IPS DF 19.7 (cell line): Measurements from ENCODE around the gene JUND.

ENCODE experiments used
- DNase-seq: peaks from one replicate; pipeline ENCODE4 v3.0.0-alpha.2; 2013; ENCODE audit warnings: low read depth, low spot score

The JUND gene

DNA sequence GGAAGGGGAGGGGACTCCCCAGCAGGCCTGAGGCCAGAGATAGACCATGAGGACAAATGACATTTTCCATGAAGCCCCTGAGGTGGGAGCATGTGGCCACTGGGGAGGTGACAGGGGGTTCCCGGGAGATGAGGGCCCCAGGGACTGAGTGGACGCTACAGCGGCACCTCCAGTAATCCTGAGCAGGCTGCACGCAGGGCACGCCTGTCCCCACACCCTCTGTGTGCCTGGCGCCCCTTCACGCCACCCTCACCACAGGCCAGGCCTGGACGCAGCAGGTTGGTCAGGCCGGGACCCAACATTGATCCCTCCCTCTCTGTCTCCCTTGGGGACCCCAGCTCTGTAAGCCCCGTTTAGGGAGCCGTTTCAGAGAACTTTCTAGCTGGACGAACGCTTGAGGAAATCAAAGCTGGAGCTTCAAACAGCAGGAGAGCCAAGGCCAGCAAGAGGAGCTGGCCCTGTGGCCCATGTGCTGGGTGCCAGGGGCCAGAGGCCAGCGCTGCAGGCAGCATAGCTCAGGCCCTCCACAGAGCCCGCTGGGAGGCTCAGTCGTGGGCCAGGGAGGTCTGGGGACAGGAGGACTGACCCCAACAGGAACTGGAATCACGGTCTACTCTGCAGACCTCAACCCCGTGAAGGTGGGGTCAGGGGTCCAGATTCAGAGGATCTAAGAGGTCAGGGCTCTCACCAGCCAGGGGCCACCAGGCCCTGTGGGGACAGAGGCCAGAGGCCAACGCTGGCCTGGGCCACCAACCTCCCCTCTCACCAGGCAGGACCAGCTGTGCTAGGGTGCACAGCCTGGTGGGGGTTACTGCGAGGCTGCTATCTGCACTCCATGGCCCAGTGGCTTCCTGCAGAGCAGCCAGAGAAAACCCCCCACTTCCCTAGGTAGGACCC, 26.9 kb upstream of the JUND start:
- no peak for DNase-seq

DNA sequence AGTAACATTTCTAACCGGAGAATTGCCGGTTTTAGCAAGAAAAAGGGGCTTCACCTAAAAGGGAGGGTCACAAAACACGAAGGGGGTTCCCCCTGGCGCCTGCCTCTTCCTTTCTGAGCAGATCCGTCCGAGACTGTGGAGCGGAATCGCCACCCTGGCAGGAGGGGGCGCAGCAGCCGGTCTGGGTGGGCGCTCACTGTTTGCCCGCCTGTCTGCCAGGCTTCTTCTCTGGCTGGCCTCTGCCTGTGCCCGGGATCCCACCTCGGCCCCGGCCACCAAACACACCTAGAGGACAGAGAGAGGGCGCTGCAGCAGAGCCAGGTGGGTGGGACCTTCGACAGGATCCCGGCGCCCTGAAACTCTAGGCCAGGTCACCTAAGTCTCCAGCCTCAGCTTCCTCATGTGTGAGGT, 25.9 kb upstream of the JUND start:
- DNase-seq, result no peak

DNA sequence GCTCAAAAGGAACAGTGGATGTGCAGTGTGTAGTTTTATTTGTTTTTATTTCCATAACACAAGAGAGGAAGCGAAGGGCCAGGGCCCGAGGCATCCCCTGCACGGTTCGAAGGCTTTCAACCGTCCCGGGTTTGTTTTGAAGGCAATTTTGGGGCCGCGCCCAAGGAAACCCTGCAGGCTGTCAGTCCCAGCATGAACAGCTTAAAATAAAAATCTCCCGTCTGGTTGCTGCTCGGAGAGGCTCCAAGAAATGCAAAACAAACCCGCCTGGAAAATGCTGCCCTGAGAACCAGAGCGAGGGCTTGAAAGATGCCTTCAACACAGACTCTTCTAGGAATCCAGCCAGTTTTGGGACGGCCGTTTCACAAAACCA, 25.5 kb upstream of the JUND start:
- no peak for DNase-seq

DNA sequence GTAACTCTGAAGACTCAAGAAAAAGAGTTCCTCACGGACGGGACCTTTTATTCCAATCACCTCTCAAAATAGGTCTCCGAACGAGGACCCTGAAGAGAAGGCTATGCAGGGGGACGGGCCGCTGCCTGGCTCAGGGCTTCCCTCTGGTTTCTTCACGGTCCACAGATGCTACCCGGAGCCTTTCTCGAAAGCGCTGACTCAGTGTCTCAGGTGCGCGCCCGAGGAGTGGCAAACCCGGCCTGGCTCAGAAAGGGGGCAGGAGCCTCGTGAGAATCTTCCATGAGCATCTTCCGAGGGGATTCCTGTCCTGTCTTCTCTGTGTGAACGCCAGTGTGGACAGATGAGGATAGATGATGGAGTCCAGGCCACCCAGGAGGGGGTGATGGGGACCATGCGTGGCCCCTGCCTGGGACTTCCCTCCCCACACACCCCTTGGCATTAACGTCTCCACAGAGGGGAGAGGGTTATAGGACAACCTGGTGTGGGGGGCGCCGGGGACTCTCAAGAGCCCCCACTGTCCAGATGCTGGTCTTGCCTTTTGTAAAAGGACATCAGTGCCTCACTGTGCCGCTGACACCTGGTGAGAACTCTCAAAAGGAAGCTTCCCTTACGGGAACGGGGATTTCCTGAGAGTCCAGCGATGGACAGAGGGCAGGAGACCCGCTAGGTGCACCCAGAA, 24.9 kb upstream of the JUND start:
- no peak for DNase-seq

- DNase-seq, result no peak
These were observed 23.3 kb upstream of the JUND start for GRCh38 chr19:18304458-18305310.

DNA sequence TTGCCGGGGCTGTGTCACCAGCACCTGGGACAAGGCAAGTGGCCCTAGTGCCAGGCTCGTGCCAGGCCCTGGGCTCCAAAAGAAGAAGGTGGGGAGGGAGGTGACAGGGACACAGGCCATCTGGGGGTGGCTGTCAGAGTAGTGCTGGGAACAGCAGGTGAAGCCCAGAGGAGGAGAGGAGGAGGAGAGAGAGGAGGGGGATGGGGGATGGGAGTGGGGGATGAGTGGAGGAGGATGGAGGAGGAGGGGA, 22.7 kb upstream of the JUND start:
- DNase-seq, result no peak

DNA sequence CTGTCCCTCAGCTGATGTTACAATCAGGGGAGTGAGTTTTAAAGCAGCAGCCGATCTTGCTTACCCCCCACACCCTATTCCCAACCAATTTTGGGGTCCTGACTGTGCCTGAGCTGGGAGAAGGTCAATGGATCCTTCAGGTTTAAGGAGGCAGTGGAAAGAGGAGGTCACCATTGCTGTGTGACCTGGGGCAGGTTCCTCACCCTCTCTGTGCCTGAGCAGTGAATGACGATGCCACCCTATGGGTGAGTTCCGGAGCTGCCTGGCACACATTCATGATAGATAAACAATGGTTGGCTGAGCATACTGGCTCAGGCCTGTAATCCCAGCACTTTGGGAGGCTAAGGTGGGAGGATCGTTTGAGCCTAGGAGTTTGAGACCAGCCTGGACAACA, 20.3 kb upstream of the JUND start:
- DNase-seq, result no peak

DNA sequence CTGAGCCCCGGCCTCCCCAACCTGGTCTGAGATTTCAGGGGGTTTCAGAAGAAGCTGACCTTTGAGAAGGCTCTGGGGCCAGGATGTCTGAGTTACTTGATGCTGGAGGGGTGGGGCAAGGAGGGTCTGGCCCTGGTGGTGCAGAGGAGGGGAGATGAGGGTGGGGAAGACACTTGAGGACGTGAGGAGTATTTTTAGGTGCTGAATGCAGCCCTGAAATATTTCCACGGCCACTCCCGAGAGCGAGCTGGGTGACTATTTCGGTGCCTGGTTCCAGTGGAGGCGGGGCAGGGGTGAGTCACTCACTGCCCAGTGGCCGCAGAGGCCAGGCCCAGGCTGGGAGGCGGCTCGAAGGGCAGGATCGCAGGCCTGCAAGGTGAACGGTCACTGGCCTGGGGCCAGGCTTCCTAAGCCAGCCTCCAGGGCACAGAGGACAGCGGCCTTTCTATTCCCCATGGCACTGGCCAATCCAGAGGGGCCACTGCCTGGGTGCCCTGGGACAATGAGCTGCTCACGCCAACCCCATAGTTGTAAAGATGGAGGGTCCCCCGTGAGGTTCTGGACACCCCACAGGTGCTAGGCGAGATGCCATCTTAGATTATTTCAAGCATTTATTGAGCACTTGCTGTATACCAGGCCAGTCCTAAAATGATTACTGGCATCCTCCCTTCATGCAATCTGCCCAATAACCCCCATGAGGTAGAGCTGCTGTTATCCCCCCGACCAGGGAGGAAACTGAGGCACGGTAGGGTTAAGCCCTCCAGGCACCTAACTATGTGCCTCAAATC, 19.7 kb upstream of the JUND start:
- DNase-seq, result no peak

DNA sequence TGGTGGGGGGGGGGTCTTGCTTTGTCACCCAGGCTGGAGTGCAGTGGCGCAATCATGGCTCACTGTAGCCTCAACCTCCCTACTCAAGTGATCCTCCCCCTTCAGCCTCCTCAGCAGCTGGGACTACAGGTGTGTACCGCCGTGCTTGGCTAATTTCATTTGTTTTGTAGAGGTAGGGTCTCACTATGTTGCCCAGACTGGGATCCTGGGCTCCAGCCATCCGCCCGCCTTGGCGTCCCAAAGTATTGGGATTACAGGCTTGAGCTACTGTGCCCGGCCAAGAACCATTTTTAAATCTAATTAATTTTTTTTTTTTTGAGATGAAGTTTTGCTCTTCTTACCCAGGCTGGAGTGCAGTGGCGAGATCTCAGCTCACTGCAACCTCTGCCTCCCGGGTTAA, 18.2 kb upstream of the JUND start:
- DNase-seq, result no peak

GRCh38 chr19:18298601-18299000, 17.2 kb upstream of the JUND start:
- no peak for DNase-seq

DNA sequence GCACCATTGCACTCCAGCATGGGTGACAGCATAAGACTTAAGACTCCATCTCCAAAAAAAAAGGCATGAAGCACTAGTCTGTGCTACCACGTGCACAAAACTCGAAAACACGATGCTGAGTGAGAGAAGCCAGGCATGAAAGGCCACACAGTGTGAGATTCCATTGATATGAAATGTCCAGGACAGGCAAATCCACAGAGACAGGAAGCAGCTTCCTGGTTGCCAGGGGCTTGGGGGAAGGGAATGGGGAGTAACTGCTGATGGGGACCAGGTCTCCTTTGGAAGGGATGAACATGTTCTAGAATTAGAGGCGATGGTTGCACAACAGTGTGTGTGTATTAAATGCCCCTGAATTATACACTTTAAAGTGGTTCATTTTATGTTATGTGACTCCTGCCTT, 15.9 kb upstream of the JUND start:
- DNase-seq, result no peak

DNA sequence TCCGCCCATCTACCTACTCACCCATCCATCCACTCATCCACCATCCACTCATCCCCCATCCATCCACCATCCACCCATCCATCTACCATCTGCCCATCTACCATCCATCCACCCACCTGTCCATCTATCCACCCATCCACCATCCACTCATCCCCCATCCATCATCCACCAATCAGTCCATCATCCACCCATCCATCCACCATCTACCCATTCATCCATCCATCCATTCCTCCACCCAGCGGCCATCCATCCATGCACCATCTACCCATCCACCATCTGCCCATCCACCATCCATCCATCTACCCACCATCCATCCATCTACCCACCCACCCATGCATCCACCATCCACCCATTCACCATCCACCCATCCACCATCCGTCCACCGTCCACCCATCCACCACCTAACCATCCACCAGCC, 13.6 kb upstream of the JUND start:
- DNase-seq, result no peak

DNA sequence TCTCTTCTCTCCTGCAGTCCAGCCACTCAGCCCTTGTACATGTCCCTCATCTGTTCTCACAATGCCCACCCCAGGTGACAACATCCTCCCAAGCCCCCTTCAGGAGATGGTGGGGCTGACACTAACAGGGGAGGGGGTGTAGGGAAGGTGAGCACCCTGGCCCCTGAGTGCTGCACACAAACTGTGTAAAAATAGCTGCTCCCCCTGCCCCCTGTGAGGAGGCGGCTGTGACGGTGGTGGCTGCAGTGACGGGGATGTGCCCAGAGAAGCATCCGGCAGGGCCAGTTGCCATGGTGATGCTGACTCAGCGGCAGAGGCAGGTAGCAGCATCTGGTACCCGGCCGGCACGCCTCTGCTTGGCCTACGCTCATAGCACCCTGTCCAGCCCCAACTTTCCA, 13.0 kb upstream of the JUND start:
- no peak for DNase-seq

- DNase-seq, result no peak
These were observed 12.4 kb upstream of the JUND start for GRCh38 chr19:18293642-18294466.

DNA sequence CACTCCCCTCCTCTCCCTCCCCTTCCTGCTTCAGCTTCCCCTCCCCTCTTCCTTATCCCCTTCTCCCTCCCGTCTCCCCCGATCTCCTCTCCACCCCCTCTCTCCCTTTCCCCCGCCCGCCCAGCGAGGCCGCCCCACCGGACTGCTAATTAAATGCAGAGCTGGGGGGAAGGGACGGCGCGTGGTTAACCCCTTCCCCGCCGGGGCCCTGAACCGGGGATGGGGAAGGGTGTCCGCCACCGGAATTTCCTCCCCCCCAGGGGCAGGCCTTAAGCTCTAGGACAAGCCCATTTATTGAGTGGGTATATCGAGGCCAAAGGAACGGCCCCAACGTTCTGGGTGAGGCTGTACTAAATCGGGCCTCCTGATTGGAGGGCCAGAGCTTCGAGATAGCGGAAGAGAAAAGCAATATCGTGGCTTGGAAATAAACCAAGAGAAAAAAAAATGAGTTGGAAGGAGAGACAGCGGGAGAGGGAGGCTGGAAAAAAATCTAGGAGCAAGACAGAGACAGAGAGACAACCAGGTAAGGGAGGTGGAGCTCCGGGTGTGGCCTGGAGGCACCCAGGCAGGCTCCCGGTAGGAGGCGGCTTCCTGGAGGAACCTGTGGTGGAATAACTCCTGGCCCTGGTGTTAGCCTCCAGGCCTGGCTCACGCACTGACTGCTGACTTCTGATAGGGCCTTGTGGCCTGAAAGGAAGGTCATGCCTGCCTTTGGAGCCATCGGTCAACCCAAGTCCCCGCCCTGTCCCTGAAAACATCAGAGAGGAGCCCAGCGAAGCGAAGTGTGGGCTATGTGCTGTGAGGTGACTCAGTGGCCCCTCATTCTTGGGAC, 11.6 kb upstream of the JUND start:
- peak; percentile 92 for DNase-seq

- no peak for DNase-seq
These were observed 11.0 kb upstream of the JUND start for GRCh38 chr19:18292462-18292809.

DNA sequence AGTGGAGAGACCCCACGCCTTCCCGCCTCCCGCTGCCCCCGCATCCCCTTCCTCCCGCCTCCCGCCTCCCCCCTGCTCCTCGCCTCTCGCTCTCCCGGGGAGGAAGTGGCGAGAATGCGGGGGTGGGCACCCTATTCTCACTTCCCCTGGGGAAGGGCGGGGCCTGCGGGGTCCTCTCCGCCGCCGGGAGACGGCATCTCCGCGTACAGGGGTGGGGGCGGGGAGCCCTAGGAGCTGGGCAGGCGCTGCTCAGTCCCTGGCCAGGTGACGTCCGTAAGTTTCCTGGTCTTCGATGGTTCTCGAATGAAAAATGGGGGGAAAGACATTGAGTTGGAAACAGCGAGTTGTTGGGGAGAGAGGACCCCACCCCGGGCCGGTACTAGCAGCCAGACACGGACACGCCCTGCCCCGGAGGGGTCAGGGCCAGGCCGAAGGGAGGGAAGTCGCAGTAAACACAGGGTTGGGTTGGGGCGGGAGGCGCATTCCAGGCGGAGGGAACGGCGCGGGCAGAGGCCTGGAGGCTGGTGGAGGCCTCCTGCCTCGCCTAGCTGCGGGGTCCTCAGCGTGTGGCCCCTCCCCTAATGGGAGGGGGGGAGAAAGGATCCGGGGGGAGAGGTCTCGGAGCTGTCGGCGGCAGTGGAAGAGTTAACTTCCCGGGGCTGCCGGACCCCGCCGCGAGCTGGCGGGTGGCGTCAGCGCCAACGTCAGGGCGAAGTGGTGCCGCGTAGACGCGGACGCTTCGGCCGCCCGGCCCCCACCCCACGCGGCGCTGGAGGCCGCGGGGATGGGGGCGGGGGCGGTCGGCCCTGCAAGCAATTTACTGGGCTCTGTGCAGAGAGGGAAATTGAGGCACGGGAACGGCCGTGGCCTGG, 10.4 kb upstream of the JUND start:
- DNase-seq, result no peak

- no peak for DNase-seq
These were observed 9.7 kb upstream of the JUND start for GRCh38 chr19:18291019-18291524.
